Erythroblast (primary cell): ENCODE measurements around the gene EPB41L4B.
"Not testable (repeated sequence)": the region's sequence is repeated elsewhere in the genome, so short reads cannot be mapped to it uniquely, and the experiment has no call there.

ENCODE experiments used
- DNase-seq, 2 experiments: peaks; one replicate each; lab custom pipeline; 2025; lab: John Stamatoyannopoulos, UW
- GATA1 ChIP-seq: IDR thresholded peaks from 2 replicates; pipeline ENCODE4 v1.6.1; 2011; ENCODE audit warnings: low read depth, mild to moderate bottlenecking, control low read depth, low read length, moderate library complexity
- POLR2A ChIP-seq: IDR thresholded peaks from 2 replicates; pipeline ENCODE4 v1.6.1; 2011; ENCODE audit warnings: mild to moderate bottlenecking, low read length

EPB41L4B gene

DNA sequence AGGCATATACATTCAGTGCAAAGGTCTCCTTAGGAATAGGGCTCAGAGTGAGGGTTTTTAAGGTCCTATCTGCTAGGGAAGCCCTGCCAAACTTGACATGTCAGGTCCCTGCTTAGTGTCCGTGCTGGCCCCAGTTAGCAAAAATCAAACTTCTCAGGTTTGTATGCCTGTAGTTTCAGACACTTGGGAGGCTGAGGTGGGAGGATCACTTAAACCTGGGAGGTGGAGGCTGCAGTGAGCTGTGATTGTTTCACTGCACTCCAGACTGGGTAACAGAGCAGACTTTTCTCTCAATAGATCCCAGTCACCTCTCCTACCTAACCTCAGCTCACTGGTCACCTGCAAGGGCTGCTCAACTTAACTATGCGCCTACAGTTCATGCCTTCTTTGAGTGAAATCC, 182.4 kb downstream of the EPB41L4B start:
- no peak for TF ChIP-seq GATA1
- no peak for TF ChIP-seq POLR2A
- no peak for DNase-seq

DNA sequence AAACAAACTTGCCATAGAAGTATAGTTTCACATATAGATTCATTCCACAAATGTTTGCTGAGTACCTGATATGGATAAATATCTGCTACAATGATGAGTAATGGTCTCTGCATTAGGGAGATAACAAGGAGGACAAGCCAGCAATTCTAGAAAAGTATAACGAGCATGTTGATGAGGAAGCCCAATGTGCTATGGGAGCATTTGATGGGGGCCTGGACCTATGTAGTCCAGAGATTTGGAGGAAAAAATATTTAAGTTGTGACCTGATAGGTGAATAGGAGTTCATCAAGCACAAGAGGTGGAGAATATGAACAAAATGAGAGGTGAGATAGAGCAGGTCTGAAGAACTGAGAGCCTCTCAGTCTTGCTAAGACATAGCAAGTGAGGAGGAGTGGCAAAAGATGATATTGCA, 186.7 kb downstream of the EPB41L4B start:
- TF ChIP-seq POLR2A, result no peak
- TF ChIP-seq GATA1, result peak; percentile 41
- DNase-seq, result peak; percentile 84 to 92

DNA sequence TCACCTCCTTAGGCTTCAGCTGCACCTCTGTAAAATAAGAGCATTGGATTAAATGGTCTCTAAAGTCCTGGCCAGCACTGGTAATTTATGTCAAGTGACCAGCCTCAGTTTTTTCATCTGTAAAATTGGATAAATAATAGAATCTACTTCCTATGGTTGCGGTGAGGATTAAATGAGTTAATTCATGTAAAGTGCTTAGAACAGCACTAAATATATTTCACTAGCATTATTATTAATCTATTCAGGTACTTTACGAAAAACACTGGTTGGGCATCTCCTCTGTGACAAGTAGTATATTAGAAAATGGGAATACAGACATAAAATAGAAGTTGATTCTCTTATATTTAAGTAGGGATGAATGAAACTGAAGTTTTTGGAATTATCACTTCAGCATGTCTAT, 187.3 kb downstream of the EPB41L4B start:
- no peak for DNase-seq
- TF ChIP-seq POLR2A (no peak), GATA1 (no peak)

- no peak for TF ChIP-seq POLR2A
- TF ChIP-seq GATA1, result no peak
- peak; percentile 63 to 76 for DNase-seq
Observed at GRCh38 chr9:109132567-109133021, 188.3 kb downstream of the EPB41L4B start.

- no peak for DNase-seq
- TF ChIP-seq POLR2A (no peak), GATA1 (no peak)
Observed at GRCh38 chr9:109129470-109130197, 191.2 kb downstream of the EPB41L4B start.

DNA sequence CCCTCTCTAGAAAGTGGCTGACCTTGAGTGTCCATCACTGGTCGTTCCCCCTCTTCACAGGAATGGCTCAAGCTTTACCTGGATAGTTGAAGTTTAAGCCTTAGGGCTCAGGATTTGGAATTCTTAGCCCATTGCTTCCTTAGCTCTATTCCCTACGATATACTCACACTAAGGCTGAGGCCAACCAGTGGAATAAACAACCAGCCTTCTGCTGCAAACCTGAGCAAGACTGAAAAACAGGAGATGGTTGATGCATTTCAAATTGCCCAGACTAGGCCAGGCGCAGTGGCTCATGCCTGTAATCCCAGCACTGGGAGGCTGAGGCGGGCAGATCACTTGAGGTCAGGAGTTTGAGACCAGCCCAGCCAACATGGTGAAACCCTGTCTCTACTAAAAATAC, 194.2 kb downstream of the EPB41L4B start:
- not testable (repeated sequence) for DNase-seq

- no peak for DNase-seq
- no peak for TF ChIP-seq POLR2A
- TF ChIP-seq GATA1, result no peak
Observed at GRCh38 chr9:109124121-109124520, 196.7 kb downstream of the EPB41L4B start.

DNA sequence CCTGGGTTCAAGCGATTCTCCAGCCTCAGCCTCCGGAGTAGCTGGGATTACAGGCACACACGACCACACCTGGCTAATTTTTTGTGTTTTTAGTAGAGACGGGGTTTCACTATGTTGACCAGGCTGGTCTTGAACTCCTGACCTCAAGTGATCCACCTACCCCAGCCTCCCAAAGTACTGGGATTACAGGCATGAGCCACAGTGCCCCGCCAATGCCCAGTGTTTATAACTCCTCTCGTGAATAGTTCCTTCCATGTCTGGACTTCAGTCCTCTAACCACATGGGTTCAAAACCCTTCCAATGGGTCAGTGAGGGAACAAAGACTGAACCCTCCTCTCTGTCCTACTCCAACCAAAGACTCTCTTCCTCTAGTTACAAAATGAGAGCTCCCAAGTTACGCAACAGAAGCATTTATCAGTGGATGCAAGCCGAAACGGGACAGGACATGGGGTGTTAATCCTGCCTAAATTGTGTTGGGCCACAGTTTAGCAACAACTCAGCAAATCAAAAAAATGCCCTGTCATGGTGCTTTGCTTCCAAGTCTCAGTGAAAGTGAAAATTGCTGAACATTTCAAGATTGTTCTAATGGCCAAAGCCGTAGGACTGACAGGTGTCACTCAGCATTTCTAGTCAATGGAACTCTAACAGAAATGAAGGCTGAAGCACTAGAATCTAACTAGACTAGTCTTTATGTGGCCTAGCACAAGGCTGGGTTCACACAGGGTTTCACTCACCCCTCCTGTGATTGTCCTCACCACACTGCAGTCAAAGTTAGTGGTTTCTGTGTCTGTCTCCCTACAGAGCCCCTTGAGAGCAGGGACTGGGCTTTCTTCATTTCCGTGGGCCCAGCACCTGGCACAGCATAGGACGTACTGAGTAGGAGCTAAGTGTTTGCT, 197.9 kb downstream of the EPB41L4B start:
- DNase-seq, result peak; percentile 90 to 93
- TF ChIP-seq POLR2A (no peak), GATA1 (no peak)
